Pancreas (tissue), 10 donors: ENCODE results near the gene MAGI1. TPM values are rescaled to one million over a fixed set of nuclear protein-coding genes. Genes with fewer than 3 reads are reported as not detected.

Source experiments
- ATAC-seq, 4 donors: fragments of 200-7000 bp; cut with Tn5 transposase; one replicate each; pipeline versions ENCODE4 v1.8.0 to v1.9.1; 2020; ENCODE audit warnings: mild to moderate bottlenecking in 4 of 4, moderate library complexity in 4 of 4
- DNase-seq, 6 donors: peaks; one replicate each; pipeline ENCODE4 v3.0.0-alpha.2; 2020
- FAIRE-seq: peaks from 2 replicates; lab custom pipeline; 2012; peaks lifted over from hg19 to GRCh38; lab: Jason Lieb, UNC
- H3K27ac ChIP-seq, 4 donors: fragments of 200-600 bp; sonication (generic); 1 replicate in 3 of 4; 2 replicates in 1 of 4; pipeline versions ENCODE4 v1.5.0 to v1.8.0; 2020
- H3K27me3 ChIP-seq, 4 donors: fragments of 200-600 bp; one replicate each; pipeline ENCODE4 v1.8.0; 2021
- H3K36me3 ChIP-seq, 3 donors: fragments of 200-600 bp; sonication (generic) in 1 of 3; one replicate each; pipeline versions ENCODE4 v1.5.0 to v1.8.0; 2020 to 2021
- H3K4me1 ChIP-seq, 3 donors: fragments of 200-600 bp; one replicate each; pipeline ENCODE4 v1.8.0; 2021
- H3K4me3 ChIP-seq, 4 donors: fragments of 200-600 bp; sonication (generic) in 2 of 4; one replicate each; pipeline versions ENCODE4 v1.5.0 to v1.8.0; 2020 to 2021
- H3K9me3 ChIP-seq, 4 donors: fragments of 200-600 bp; one replicate each; pipeline ENCODE4 v1.8.0; 2021
- WGBS, 2 donors: extraction: QIAGEN DNeasy Blood & Tissue Kit; methylation state at CpG; one replicate each; pipeline ENCODE4 v1.1.7; 2013; 5-methylcytosine and 5-hydroxymethylcytosine counted together
- intact Hi-C, 3 donors: fragments of 100-400 bp; cut with DNase I; formaldehyde crosslinking; loops; one replicate each; pipeline versions ENCODE4 v1.11.1 to v1.14.2; 2022
- polyA plus RNA-seq, 2 donors: library from polyadenylated mRNA; stranded (reverse); fragments of 200-250 nt; gene quantifications; one replicate each; pipeline ENCODE4 v1.2.3, GENCODE V29; 2013
- total RNA-seq, 6 donors: library from RNA; stranded (reverse); fragmentation: NEBNext Ultra II Directional in 4 of 6; extraction: Animal tissue kit (Norgen Biotek cat#: 25700) in 4 of 6; gene quantifications; one replicate each; pipeline versions ENCODE4 v1.2.1 to v1.2.4, GENCODE V29; 2021 to 2023
- TF ChIP-seq, protein P1 (sequence below), 4 donors: fragments of 200-600 bp; sonication (generic) in 3 of 4; IDR thresholded peaks; one replicate each; pipeline versions ENCODE4 v1.5.0 to v1.8.0; 2021; ENCODE audit warnings: antibody characterized with exemption in 4 of 4
- donor health status: healthy with polysubstance abuse.
- donor health status: DM: no; HTN: no; CAD: no; lungs with moderate emphysema.
- donor health status: DM: no; HTN: no; CAD: no.
- donor health status: control.
- donor health status: control.
- donor health status: Bipolar disorder and iron deficiency.
- donor health status: DM: yes; HTN: yes; CAD: no.
- donor health status: DM: no; HTN: no; CAD: no.
- donor health status: DM: no; HTN: no; CAD: no.
- donor health status: DM: yes; HTN: yes; CAD: no.

Gene MAGI1
- total and polyA plus RNA-seq, 8 donors, result 19.7 to 45.1 (median 28.0) TPM

DNA sequence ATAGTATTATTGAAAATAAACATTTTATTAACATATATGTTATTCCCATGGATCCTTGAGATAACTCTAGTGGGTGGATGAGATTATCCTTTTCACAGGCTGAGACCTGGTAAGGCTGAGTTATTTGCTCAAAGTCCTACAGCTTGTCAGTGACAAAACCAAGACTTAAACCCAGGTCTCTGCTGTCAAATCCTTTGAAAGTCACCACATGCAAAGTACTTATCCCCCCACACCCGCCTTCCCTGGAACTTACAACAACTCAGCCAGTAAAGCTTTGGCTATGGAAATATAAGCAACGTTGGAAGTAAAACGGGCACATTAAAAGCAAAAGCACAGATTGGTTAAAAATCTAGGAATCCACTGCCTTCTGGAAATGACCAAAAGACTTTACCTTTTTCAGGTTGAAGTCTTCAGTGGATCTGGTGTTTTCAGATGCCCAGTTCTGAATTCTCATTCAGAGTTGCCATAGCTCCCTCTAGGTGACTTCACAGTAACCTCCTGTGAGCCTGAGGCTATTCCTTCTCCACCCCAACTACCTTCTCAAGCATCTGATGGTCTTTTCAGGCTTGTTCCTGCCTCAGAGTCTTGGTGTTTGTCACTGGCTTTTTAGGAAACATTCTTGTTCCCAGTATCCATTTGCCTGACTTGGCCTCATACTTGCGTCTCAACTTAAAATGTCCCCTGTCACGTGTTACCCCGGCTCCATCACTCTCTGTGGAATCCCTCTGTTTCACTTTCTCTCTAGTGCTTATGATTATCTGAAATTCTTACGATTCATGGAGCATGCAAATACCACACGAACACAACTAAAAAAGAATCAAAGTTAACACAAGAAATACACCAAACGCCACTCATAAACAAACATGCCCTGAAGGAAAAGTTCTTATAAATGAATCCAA lies 131.2 kb downstream of the MAGI1 start:
- 91 to 95% methylated on average over 9 of the region's 9 CpGs for WGBS, 2 donors
- DNase-seq, result no peak
- no peaks in the 10 kb centered on the region for H3K9me3 ChIP-seq
- H3K36me3 ChIP-seq, result no peaks in the 10 kb centered on the region
- ATAC-seq, result no peak
- FAIRE-seq, result no peak
- H3K4me1 ChIP-seq, result peaks cover 4 to 20% (median 17%) of the 10 kb centered on the region in 3 donors
- no peaks in the 10 kb centered on the region for H3K27me3 ChIP-seq
- no peak overlapping the region for H3K27ac ChIP-seq
- intact Hi-C loops, result no loop called here
- no peak overlapping the region for H3K4me3 ChIP-seq
- TF ChIP-seq, protein P1, sequence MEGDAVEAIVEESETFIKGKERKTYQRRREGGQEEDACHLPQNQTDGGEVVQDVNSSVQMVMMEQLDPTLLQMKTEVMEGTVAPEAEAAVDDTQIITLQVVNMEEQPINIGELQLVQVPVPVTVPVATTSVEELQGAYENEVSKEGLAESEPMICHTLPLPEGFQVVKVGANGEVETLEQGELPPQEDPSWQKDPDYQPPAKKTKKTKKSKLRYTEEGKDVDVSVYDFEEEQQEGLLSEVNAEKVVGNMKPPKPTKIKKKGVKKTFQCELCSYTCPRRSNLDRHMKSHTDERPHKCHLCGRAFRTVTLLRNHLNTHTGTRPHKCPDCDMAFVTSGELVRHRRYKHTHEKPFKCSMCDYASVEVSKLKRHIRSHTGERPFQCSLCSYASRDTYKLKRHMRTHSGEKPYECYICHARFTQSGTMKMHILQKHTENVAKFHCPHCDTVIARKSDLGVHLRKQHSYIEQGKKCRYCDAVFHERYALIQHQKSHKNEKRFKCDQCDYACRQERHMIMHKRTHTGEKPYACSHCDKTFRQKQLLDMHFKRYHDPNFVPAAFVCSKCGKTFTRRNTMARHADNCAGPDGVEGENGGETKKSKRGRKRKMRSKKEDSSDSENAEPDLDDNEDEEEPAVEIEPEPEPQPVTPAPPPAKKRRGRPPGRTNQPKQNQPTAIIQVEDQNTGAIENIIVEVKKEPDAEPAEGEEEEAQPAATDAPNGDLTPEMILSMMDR (IDR thresholded peaks at IDR 0.05), result no peak

DNA sequence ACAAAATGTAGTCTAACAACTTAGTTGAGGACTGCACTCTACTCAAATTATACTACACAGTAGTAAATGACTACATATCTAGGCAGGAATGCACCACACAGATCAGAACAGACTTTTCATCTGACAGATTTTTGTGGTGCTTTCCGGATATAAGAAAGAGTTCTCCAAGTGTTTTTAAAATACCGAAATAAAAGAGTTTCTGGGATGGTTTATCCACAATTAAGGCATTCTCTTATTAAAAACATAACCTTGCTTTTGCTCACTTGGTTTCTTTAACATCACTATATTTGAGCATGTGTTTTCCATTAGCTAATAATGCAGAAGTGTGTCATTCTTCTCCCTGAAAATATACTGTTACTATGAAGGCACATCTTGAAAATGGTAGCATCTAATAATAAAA lies 132.9 kb downstream of the MAGI1 start:
- 89% methylated on average over 2 of the region's 2 CpGs for WGBS, 2 donors
- DNase-seq (no peak), FAIRE-seq (no peak), ATAC-seq (no peak)
- intact Hi-C loops, result no loop called here
- Histone ChIP-seq H3K36me3 (no peaks in the 10 kb centered on the region), H3K9me3 (no peaks in the 10 kb centered on the region), H3K27me3 (no peaks in the 10 kb centered on the region), H3K27ac (no peak overlapping the region), H3K4me1 (peaks cover 0 to 7% (median 6%) of the 10 kb centered on the region in 3 donors), H3K4me3 (no peak overlapping the region)
- TF ChIP-seq, protein P1 (IDR thresholded peaks at IDR 0.05), result no peak

DNA sequence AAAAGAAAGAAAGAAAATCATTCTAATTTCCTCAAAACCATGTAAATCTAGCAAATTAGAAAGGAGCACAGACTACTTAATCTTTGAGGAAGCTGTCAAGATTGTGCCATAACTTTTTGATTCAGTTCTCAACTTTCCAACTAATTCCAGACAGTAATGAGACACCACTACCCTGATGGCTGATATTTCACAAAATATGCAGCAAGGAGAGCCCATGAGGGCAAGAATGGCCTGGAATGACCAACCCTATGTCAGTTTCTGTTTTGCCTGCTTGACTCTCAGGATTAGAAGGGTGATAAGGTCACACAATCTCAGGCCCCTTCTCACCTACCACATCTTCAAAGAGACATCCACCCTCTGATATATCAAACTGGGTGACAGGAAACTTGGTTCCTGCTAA lies 134.7 kb downstream of the MAGI1 start:
- no peak overlapping the region for H3K4me3 ChIP-seq
- H3K4me1 ChIP-seq, result peaks cover 0 to 7% (median 6%) of the 10 kb centered on the region in 3 donors
- ATAC-seq (no peak), DNase-seq (no peak), FAIRE-seq (no peak)
- intact Hi-C loops, result no loop called here
- no peaks in the 10 kb centered on the region for H3K9me3 ChIP-seq
- TF ChIP-seq, protein P1 (IDR thresholded peaks at IDR 0.05), result no peak
- H3K27ac ChIP-seq, result no peak overlapping the region
- no peaks in the 10 kb centered on the region for H3K27me3 ChIP-seq
- H3K36me3 ChIP-seq, result no peaks in the 10 kb centered on the region

DNA sequence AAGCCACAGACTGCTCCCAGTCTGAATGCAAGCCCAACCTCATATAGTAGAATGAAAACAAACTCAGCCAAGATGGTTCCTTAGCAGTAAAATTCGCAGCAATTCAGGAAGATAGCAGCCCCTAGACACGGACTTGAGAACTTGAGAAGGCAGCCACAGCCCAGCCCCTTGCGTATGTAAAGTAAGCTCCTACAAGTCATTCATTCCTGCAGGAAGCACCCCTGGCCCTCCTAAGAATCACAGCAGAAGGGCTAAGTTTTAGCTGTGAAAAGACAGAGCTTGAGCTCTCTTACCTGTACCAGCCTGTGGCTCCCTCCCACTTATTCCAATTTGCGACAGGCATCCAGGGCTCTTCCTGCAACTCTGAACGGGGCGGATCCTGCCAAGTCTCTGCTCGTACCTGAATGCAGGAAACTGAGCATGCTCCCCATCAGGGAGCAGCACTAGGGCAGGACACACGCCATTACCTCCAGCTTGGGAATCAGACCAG lies 136.4 kb downstream of the MAGI1 start:
- WGBS, 2 donors, result 64 to 66% methylated on average over 8 of the region's 8 CpGs
- no peak for DNase-seq
- no peak for FAIRE-seq
- ATAC-seq, result peak in 3 of 4 donors; percentile 36 to 68 (median 66)
- intact Hi-C loops, result no loop called here
- H3K36me3 ChIP-seq, result no peaks in the 10 kb centered on the region
- H3K9me3 ChIP-seq, result no peaks in the 10 kb centered on the region
- H3K4me3 ChIP-seq, result no peak overlapping the region
- no peak overlapping the region for H3K27ac ChIP-seq
- H3K4me1 ChIP-seq, result peaks cover 0 to 7% (median 6%) of the 10 kb centered on the region in 3 donors
- H3K27me3 ChIP-seq, result no peaks in the 10 kb centered on the region
- TF ChIP-seq, protein P1 (IDR thresholded peaks at IDR 0.05), result no peak

DNA sequence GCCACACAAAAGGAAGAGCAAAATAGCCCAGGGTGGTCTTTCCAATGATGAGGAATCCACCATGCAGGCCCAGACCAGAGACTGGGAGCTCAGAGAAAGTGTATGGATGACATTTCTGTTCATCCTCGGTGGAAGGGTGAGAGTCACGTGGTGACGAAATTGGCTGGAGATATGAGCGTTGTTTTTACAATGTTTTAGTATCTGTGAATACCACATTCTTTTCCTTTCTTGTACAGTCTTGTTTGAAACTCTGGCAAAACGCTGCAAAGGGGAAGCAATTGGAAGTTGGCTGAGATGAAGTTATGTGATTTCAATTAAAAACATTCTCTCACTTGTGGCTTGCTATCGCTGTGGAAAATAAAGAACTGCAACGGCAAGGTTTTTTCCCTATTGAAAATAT lies 137.5 kb downstream of the MAGI1 start:
- ATAC-seq (no peak), FAIRE-seq (no peak), DNase-seq (no peak)
- Histone ChIP-seq H3K27me3 (no peaks in the 10 kb centered on the region), H3K36me3 (no peaks in the 10 kb centered on the region), H3K27ac (no peak overlapping the region), H3K9me3 (no peaks in the 10 kb centered on the region), H3K4me3 (no peak overlapping the region), H3K4me1 (peaks cover 0 to 7% (median 6%) of the 10 kb centered on the region in 3 donors)
- TF ChIP-seq, protein P1 (IDR thresholded peaks at IDR 0.05), result no peak
- intact Hi-C loops, result no loop called here
- WGBS, 2 donors, result 77 to 80% methylated on average over 7 of the region's 7 CpGs
